GM19043 (cell line): Measurements from ENCODE around the gene TGIF1.

Experiments used
- ATAC-seq: cut with Tn5 transposase; IDR thresholded peaks from one replicate; pipeline ENCODE4 v1.9.1; 2021; ENCODE audit warnings: low read depth; ENCODE audit not compliant: unreplicated experiment

Gene TGIF1

DNA sequence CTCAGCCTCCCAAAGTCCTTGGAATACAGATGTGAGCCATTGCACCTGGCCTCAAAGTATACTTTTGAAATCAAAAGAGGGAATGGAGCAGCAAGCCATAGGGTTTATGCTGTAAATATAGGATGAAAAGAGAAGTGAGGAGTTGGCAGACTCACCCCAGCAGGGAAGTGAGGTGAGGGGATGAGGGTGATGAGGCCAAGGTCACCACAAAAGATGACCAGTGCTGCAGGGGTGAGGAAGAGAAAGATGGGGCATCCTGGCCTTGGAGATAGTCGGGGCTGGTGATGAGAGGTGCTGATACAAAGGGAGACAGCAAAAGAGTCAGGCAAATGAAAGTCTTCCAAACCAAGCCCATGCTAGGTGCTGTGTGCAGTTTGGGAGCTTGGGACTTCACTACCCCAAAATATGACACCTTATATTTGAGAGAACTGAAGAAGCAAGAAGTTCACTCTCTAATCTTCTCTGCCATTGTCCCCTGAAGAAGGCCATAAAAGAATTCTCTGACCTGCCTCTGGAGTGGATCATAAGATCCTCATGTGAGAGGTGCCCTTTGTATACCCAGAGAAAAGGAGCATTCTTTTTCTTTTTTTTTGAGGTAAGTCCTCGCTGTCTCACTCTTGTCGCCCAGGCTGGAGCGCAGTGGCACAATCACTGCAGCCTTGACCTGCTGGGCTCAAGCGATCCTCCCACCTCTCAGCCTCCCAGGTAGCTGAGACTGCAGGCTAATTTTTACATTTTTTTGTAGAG is 31.0 kb downstream of the TGIF1 start:
- no peak for ATAC-seq

- peak; percentile 74 for ATAC-seq
Measured at GRCh38 chr18:3481696-3482210, 31.8 kb downstream of the TGIF1 start.

- ATAC-seq: no peak
Measured at GRCh38 chr18:3482258-3482657, 32.3 kb downstream of the TGIF1 start.

DNA sequence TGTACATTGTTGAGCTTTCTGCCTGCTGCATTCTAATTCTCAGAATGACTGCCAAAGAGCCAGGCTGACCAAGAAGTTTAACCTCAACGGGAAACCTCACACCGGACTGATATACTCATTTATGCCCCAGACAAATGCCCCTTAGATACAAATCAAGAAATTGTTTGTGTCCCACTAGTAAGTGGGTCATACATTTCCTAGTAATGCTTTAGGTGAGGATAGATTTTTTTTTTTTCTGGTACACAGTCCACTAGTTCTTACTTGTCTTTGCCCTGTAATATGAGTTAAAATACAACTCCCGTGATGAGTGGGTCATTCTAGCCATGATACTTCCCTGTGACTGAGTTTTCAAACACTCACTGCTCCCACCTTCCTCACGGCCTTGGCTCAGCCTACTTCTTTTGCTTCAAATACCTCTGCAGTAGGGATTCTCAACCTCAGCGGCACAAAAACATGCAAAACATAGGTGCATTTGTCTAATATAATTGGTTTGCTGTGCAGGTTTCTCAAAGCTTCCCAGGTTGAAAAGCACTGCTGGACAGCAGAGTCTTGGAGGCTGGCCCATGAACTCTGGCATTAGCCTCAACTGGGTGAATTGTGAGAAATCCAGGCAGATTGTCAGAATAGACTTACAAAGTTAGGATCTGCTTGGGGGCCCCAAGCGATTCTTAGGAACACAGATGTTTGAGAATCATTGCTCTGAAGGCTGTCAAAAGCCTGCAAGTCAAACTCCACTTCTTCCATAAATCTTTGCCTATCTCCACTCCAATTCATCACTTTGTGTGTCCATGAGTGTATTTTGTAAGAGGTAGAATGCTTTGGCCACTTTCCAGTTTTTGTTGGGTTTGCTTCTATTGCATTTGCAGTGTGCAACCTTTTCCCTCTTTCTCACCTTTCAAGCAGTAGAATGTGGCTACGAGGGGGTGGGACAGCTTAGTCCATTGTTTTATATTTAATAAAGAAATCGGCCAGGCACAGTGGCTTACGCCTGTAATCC is 35.5 kb downstream of the TGIF1 start:
- no peak for ATAC-seq

DNA sequence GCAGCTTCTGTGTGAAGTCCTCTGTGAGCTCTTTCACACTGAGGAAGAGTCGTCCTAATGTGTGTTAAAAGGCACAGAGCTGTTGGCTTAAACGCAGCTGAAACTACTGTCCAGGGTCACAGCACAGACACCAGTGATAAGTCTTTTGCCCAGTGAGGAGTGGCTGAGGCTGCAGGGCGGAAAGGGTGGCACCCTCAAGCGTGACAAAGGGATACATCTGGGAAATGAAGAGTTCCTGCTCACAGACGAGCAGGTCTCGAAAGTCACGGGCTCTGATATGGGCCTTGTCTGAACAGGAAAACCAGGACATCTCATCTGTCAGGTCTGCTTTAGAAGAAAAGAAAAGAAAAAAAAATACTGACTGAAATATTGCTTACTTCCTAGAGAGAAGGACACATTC is 36.5 kb downstream of the TGIF1 start:
- ATAC-seq: no peak

- ATAC-seq: no peak
Measured at GRCh38 chr18:3489462-3489861, 39.5 kb downstream of the TGIF1 start.

DNA sequence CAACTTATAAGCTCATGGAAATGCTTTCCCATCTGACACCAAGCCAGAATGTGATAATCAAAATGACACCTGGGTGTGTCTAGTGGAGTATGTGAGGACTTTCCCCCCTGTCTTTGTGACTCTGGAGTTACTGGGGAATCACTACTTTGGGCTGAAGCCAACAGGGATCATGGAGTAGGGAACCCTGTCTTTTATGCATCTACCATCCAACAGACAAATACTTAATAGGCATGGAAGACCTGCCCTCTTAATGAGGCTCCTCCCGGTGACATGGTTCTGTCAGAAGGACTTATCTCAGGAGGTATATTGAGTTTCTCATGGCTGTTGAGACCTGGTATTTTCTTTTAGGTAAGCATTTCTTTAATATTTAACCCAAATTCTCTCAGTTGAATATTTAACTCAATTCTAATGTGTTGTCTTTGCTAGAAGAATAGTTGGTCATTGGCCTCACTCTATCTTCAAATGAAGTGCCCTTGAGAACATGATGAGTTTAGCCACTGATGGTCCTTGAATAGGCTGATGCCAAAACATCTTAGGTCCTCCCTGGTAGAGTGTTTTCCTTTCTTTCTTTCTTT is 42.1 kb downstream of the TGIF1 start:
- no peak for ATAC-seq

GRCh38 chr18:3492721-3493120 is 42.7 kb downstream of the TGIF1 start:
- ATAC-seq: no peak

DNA sequence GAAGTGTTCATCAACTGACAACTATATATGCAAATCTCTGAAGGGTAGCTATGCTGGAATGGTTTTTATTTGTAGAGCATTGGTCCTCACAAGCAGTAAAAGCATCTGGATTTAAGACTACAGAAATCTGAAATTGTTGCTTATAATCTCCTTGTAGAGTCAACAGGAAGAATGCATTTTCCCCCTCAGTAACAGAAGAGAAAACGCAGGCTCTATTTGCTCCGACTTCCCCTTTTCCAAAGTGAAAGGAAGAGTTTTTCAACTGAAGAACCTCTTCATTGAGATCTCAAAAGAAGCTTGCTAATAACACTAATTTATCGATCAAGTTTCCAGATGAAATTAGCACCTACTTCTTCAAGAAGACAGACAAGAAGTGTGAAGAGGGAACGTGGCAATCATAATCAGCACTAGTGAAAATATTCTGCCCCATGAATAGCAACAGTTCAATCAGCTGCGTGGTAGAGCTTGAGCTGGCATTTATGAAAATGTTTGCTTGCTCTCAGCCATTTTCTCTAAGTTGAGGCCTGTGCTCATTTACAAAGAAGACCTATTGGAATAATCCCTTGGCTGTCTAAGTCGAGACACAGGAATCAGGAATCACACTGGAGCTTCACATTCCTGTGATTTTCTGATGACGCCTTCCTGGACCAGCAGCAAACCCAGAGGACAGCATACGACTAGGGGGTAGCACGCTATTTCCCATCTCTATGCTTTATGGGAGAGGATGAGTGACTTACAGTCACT is 43.7 kb downstream of the TGIF1 start:
- ATAC-seq: no peak

DNA sequence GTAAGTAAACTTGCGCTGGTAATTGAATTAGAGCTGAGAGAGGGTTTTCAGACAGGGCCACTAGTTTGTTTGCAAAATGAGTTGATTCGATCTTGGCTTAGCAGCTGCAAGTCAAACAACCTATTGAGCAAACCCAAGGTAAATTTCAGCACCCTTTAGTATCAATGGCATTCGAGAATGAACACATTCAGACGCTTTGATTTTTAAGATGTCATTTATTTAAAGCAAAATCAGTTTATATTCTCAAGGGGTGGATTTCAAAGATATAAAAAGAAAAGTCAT is 44.2 kb downstream of the TGIF1 start:
- no peak for ATAC-seq

DNA sequence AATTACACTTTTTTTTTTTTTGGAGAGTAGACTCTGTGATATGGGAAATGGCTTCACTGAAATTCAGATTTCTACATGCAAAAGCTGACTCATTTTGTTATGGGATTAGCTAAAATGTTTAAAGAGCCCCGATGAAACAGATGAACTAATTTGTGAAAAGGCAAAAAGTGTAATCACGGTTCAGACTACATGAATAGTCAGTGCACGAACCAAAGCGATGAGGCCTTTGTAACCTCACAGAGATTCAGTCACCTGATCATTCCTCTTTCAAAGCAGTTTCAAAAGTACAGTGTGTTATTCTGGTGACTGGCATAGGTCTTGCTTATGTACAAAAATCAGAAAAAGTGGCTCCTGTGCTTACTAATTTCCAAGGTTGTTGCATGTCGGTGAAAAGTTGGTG is 44.6 kb downstream of the TGIF1 start:
- ATAC-seq: no peak

DNA sequence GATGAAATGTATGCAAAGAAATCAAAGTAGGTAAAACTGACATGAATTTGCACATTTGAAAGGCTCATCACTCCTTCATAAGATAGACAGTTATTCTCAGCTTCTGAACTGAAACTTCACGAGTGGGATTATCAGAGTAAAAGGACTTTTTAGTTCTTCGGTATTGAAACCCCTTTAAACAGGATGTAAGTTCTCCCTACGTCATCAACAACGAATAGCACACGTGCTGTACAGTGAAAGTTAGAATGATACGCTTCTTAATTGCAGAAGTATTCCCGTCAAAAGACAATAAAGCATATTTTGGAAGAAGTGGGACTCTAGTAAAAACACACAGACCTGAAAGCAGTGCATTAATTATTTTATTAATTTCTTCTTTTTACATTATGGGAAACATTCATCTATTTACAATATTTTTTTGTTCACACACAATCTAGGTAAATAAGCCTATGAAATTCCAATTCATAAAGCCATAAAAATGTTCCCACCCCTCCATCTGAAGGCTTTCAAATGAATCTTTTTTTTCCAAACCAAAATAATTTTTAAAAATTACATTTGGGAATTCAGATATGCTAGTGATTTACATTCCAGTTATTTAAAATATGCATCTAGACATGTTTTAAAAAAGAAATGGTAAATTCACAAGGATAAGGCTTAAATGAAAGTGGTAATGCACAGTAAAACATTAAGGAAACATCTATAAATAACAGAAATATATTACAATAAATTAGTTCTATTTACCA is 45.9 kb downstream of the TGIF1 start:
- no peak for ATAC-seq

DNA sequence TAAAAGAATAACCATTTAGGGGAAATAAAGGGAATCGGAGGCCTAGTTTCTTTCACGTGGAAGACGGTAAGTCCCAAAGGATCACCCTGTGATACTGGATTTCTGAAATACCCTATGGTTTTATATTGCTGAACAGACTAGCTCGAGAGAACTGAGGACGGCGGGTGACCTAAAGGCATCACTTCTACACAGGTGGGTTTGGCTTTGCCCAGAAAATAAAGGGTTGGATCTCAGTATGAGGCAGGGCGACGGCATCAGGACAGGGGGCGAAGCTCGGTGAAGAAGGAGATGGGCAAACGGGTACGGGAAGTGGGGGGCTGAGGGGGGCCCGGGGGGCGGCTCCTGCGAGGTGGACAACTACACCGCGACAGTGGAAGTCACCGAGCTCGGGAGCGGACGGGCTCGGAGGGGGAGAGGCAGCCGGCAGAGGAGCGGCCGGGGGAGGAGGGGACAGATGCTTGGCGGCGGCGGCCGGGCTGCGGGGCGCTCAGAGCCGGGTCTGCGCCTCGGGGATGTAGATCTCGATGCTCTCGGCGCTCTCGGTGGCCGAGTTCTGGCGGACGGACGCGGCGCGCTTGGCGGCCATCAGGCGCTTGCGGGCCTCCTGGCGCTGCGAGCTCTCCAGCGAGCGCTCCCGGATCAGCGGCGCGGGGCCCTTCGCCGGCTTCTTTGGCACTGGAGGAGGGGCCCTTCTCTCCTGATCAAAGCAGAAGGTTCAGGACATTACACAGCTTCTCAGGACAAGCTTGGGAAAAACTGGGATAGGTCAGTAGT is 48.9 kb downstream of the TGIF1 start:
- ATAC-seq: no peak

- ATAC-seq: no peak
Measured at GRCh38 chr18:3499501-3499900, 49.5 kb downstream of the TGIF1 start.

DNA sequence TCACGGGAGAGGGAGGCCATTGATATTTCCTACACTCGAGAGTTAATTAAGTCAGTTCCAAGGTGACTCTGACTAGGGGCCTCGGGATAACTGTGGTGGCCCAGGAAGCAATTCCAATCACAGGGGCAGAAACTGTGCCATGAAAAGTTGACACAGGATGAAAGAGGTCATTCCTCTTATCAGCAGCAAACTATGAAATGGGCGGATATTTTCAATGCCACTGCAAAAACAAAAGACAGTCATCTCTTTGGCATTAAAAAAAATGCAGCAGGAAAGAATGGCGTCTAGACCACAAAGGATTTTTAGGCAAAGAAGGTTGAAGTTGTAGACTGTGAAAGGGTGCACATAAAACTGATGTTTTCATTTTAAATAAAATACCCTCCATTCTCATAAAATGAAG is 50.0 kb downstream of the TGIF1 start:
- ATAC-seq: no peak

GRCh38 chr18:3502650-3503049 is 52.7 kb downstream of the TGIF1 start:
- no peak for ATAC-seq

- ATAC-seq: no peak
Measured at GRCh38 chr18:3504637-3505036, 54.7 kb downstream of the TGIF1 start.

- ATAC-seq: no peak
Measured at GRCh38 chr18:3508576-3509549, 58.9 kb downstream of the TGIF1 start.
